ENCODE results near the gene GCLM. TPM values are rescaled to one million over a fixed set of nuclear protein-coding genes. Genes with fewer than 3 reads are reported as not detected.

The GCLM gene
- polyA plus RNA-seq, 1 experiment = 58.6 TPM

- Histone ChIP-seq H3K4me3 (ENCODE audit: low read depth, low read length) (no peak overlapping the region), H3K9me3 (ENCODE audit: control insufficient read depth, insufficient read depth, low read length) (no peaks in the 10 kb centered on the region; the same call in 1 of the 2 replicates), H3K27ac (ENCODE audit: low read depth, low read length) (no peak overlapping the region), H3K27me3 (ENCODE audit: control insufficient read depth, insufficient read depth, low read length) (no peaks in the 10 kb centered on the region)
- ChIA-PET CTCF (interaction anchor here (0.9 kb wide), 1 partner anchor 430 kb away, joined by 3 read pairs; no protein-coding TSS in a partner anchor), POLR2A (no interaction called here)
- TF ChIP-seq CTCF (IDR thresholded peaks at IDR 0.05; ENCODE audit: low read depth, low read length) = no peak
- no peak for DNase-seq (ENCODE audit: low read depth, low spot score)
Observed at GRCh38 chr1:93905051-93905450, 4.2 kb downstream of the GCLM start.

- ChIA-PET POLR2A (no interaction called here), CTCF (interaction anchor here (0.9 kb wide), 1 partner anchor 431 kb away, joined by 3 read pairs; no protein-coding TSS in a partner anchor)
- TF ChIP-seq CTCF (IDR thresholded peaks at IDR 0.05; ENCODE audit: low read depth, low read length) = no peak
- DNase-seq (ENCODE audit: low read depth, low spot score) = no peak
- Histone ChIP-seq H3K27ac (ENCODE audit: low read depth, low read length) (no peak overlapping the region), H3K9me3 (ENCODE audit: control insufficient read depth, insufficient read depth, low read length) (no peaks in the 10 kb centered on the region; the same call in 1 of the 2 replicates), H3K4me3 (ENCODE audit: low read depth, low read length) (no peak overlapping the region), H3K27me3 (ENCODE audit: control insufficient read depth, insufficient read depth, low read length) (no peaks in the 10 kb centered on the region)
Observed at GRCh38 chr1:93904228-93904627, 5.0 kb downstream of the GCLM start.

GRCh38 chr1:93900723-93901504, 8.3 kb downstream of the GCLM start:
- Histone ChIP-seq H3K27me3 (ENCODE audit: control insufficient read depth, insufficient read depth, low read length) (no peaks in the 10 kb centered on the region), H3K4me3 (ENCODE audit: low read depth, low read length) (no peak overlapping the region), H3K27ac (ENCODE audit: low read depth, low read length) (no peak overlapping the region), H3K9me3 (ENCODE audit: control insufficient read depth, insufficient read depth, low read length) (no peaks in the 10 kb centered on the region)
- POLR2A ChIA-PET = no interaction called here
- no peak for TF ChIP-seq CTCF (IDR thresholded peaks at IDR 0.05; ENCODE audit: low read depth, low read length)
- CTCF ChIA-PET = interaction anchor here (0.6 to 1.5 kb wide), 2 partner anchors 8 to 271 kb away, joined by 4 read pairs; partner anchors contain the start of gene GCLM
- DNase-seq (ENCODE audit: low read depth, low spot score) = no peak

- H3K27me3 ChIP-seq (ENCODE audit: control insufficient read depth, insufficient read depth, low read length) = no peaks in the 10 kb centered on the region
- POLR2A ChIA-PET = no interaction called here
- H3K4me3 ChIP-seq (ENCODE audit: low read depth, low read length) = no peak overlapping the region
- no peak for TF ChIP-seq CTCF (IDR thresholded peaks at IDR 0.05; ENCODE audit: low read depth, low read length)
- H3K27ac ChIP-seq (ENCODE audit: low read depth, low read length) = no peak overlapping the region
- CTCF ChIA-PET = interaction anchor here (1.5 kb wide), 1 partner anchor 9 kb away, joined by 4 read pairs; the partner anchor contains the start of gene GCLM
- no peaks in the 10 kb centered on the region for H3K9me3 ChIP-seq (ENCODE audit: control insufficient read depth, insufficient read depth, low read length)
- no peak for DNase-seq (ENCODE audit: low read depth, low spot score)
Observed at GRCh38 chr1:93899543-93900207, 9.6 kb downstream of the GCLM start.

- ChIA-PET POLR2A (no interaction called here), CTCF (interaction anchor here (2.2 kb wide), 1 partner anchor 447 kb away, joined by 6 read pairs; no protein-coding TSS in a partner anchor)
- Histone ChIP-seq H3K27me3 (ENCODE audit: control insufficient read depth, insufficient read depth, low read length) (no peaks in the 10 kb centered on the region), H3K9me3 (ENCODE audit: control insufficient read depth, insufficient read depth, low read length) (no peaks in the 10 kb centered on the region), H3K27ac (ENCODE audit: low read depth, low read length) (no peak overlapping the region), H3K4me3 (ENCODE audit: low read depth, low read length) (no peak overlapping the region)
- no peak for TF ChIP-seq CTCF (IDR thresholded peaks at IDR 0.05; ENCODE audit: low read depth, low read length)
- no peak for DNase-seq (ENCODE audit: low read depth, low spot score)
Observed at GRCh38 chr1:93888900-93889299, 20.3 kb downstream of the GCLM start.

All from AG04450 (cell line).